Measurements from ENCODE around the gene ZBTB18.

ZBTB18 gene

DNA sequence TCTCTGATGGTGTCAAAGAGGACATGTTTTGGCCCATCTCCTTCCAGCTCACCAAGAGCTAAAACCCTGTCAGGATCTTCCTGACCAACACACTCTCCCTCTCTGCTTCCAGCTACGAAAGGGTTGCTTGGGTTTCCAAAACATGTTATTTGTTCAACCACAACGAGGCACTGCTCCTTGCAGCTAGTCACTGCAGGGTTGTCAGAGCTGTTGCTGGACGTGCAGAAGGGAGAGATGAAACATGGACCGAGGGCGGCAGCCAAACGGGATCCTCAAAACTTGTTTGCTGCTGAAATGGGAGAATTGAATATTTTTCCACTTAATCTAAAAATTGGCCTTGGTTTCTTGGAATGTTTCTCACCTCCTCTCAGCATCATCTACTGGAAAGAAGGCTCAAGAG, 12.4 kb downstream of the ZBTB18 start:
- Histone ChIP-seq H3K27me3 (ENCODE audit: control insufficient read depth in 1 of 2, insufficient read depth in 2 of 2, low read length in 2 of 2) (peaks cover 0 to 2% of the 10 kb centered on the region in 2 donors), H3K27ac (ENCODE audit: low read length) (no peak overlapping the region)

DNA sequence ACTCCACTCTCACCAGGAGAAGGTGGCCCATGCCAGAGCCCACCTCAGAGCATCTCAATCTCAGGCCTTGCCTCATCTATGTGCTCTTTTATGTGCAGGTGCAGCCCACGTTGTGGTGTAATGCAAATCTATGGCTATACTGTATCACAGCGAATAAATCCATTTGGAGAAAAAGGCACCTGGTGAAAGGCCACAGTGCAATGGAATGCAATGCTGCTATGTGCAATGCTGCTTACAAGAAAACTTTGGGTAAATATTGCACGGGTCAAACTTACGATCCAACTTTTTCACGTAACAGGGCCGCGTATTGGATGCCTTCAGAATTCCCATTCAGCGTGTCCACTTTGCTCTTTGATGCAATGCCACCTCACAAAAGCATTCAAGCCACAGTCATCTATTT, 13.5 kb downstream of the ZBTB18 start:
- Histone ChIP-seq H3K9me3 (ENCODE audit: control insufficient read depth in 2 of 2, low read length in 2 of 2) (no peaks in the 10 kb centered on the region), H3K27me3 (ENCODE audit: control insufficient read depth in 1 of 2, insufficient read depth in 2 of 2, low read length in 2 of 2) (peaks cover 0 to 2% of the 10 kb centered on the region in 2 donors), H3K36me3 (ENCODE audit: control insufficient read depth in 2 of 2, insufficient read depth in 2 of 2, low read length in 2 of 2) (no peaks in the 10 kb centered on the region), H3K9ac (ENCODE audit: low read length in 2 of 2) (no peak overlapping the region), H3K27ac (ENCODE audit: low read length) (no peak overlapping the region), H3K4me3 (ENCODE audit: low read length in 2 of 2) (no peak overlapping the region), H3K4me1 (ENCODE audit: control insufficient read depth, insufficient read depth, low read length) (no peaks in the 10 kb centered on the region)

More for the DNA sequence above, 12.4 kb downstream of the ZBTB18 start:
- H3K4me3 ChIP-seq (ENCODE audit: low read length in 2 of 2) = no peak overlapping the region
- no peaks in the 10 kb centered on the region for H3K4me1 ChIP-seq (ENCODE audit: control insufficient read depth, insufficient read depth, low read length)
- no peaks in the 10 kb centered on the region for H3K36me3 ChIP-seq (ENCODE audit: control insufficient read depth in 2 of 2, insufficient read depth in 2 of 2, low read length in 2 of 2)
- H3K9ac ChIP-seq (ENCODE audit: low read length in 2 of 2) = no peak overlapping the region
- no peaks in the 10 kb centered on the region for H3K9me3 ChIP-seq (ENCODE audit: control insufficient read depth in 2 of 2, low read length in 2 of 2)

DNA sequence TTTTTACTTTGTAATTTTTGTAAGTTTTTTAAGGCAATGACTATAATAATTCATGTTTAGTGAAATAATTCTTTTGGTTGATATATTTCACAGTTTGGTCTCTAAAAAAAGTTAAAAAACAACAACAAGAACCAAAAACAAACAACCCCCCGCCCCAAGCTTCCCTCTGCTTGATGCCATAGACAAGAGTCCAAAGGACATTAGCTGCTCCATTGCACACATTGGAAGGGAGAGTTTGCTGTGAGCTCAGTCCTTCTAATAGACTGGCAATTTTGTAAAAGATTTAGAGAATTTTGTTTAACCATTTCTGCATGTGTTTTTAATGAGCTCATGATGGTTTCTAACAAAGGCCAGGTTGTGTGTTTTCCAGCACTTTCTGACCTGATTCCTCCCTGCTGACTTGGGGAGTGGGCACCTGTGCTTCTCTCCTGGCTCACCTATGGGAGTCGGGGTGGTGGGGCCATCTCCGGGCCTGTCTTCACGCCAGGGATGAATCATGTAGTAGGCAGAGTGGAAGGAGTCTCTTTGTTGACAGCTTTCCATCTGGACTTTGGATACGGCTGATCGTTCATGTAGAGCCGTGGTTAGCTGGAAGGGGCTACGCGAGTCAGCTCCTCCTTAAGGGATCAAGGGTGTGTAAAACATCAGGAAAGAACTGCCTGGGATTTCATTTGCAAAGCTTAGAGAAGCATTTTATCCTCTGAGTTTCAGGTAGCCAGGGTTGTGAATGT, 14.1 kb downstream of the ZBTB18 start:
- H3K9ac ChIP-seq (ENCODE audit: low read length in 2 of 2) = no peak overlapping the region
- no peaks in the 10 kb centered on the region for H3K9me3 ChIP-seq (ENCODE audit: control insufficient read depth in 2 of 2, low read length in 2 of 2)
- H3K36me3 ChIP-seq (ENCODE audit: control insufficient read depth in 2 of 2, insufficient read depth in 2 of 2, low read length in 2 of 2) = no peaks in the 10 kb centered on the region
- no peak overlapping the region for H3K27ac ChIP-seq (ENCODE audit: low read length)
- H3K27me3 ChIP-seq (ENCODE audit: control insufficient read depth in 1 of 2, insufficient read depth in 2 of 2, low read length in 2 of 2) = peaks cover 0 to 2% of the 10 kb centered on the region in 2 donors
- H3K4me1 ChIP-seq (ENCODE audit: control insufficient read depth, insufficient read depth, low read length) = no peaks in the 10 kb centered on the region
- H3K4me3 ChIP-seq (ENCODE audit: low read length in 2 of 2) = no peak overlapping the region

DNA sequence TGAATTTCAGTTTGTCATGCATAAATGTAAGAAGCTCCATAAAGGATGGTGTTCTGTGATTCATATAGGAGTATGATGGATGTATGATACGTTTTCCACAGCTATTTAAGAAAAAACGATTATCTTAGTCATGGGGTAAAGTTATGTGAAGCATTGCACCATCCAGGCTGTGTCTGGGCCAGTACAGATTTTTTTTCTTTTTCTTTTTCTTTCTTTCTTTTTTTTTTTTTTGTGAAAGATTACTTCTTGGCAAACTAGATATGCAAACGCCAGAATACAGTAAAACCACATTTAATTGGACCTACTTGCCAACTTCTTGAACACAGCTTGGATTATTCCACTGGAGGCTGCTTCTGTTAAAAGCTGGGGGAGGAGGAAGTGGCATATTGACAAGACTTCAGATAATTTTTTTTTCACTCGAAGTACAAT, 14.9 kb downstream of the ZBTB18 start:
- Histone ChIP-seq H3K9me3 (ENCODE audit: control insufficient read depth in 2 of 2, low read length in 2 of 2) (no peaks in the 10 kb centered on the region), H3K27ac (ENCODE audit: low read length) (no peak overlapping the region), H3K36me3 (ENCODE audit: control insufficient read depth in 2 of 2, insufficient read depth in 2 of 2, low read length in 2 of 2) (no peaks in the 10 kb centered on the region), H3K4me3 (ENCODE audit: low read length in 2 of 2) (no peak overlapping the region), H3K9ac (ENCODE audit: low read length in 2 of 2) (no peak overlapping the region), H3K4me1 (ENCODE audit: control insufficient read depth, insufficient read depth, low read length) (no peaks in the 10 kb centered on the region), H3K27me3 (ENCODE audit: control insufficient read depth in 1 of 2, insufficient read depth in 2 of 2, low read length in 2 of 2) (peaks cover 0 to 2% of the 10 kb centered on the region in 2 donors)

DNA sequence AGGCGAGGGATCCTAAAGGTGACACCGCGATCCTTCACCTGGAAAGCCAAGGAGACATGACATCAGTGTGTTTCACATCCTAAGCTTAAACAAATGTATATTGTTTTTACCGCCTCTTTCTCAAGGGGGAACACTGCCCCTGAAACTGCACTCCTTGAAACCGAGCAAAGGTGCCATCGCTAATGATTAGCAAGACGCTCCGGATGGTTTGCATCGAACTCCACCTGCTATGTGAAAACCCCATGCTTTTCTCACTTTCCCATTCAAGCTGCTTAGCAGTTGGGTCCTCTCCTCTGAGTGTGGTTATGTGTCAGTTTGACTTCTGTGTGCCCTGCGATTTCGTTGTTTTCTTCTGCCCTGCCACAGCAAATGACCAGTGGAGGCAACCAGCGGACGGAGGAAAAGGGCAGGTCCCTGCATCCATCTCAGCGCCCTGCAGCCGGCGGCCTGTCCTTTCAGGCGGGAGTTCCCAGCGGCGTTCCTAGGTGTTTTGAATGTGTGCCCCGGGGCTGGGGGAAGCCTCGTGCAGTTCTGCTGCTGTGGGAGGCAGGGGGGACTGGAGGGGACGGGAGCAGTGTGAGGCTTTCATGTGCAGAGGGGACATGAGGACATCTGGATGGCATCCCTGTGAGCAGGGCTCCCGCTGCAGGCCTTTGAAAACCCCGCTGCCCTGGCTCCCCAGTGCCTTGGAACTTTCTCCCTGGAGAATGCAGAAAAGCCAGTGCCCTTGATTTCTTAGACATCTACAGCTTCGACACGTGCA, 16.1 kb downstream of the ZBTB18 start:
- no peaks in the 10 kb centered on the region for H3K36me3 ChIP-seq (ENCODE audit: control insufficient read depth in 2 of 2, insufficient read depth in 2 of 2, low read length in 2 of 2)
- H3K27me3 ChIP-seq (ENCODE audit: control insufficient read depth in 1 of 2, insufficient read depth in 2 of 2, low read length in 2 of 2) = peaks cover 0 to 2% of the 10 kb centered on the region in 2 donors
- H3K9me3 ChIP-seq (ENCODE audit: control insufficient read depth in 2 of 2, low read length in 2 of 2) = no peaks in the 10 kb centered on the region
- H3K27ac ChIP-seq (ENCODE audit: low read length) = no peak overlapping the region
- H3K4me1 ChIP-seq (ENCODE audit: control insufficient read depth, insufficient read depth, low read length) = no peaks in the 10 kb centered on the region
- H3K9ac ChIP-seq (ENCODE audit: low read length in 2 of 2) = no peak overlapping the region
- no peak overlapping the region for H3K4me3 ChIP-seq (ENCODE audit: low read length in 2 of 2)

DNA sequence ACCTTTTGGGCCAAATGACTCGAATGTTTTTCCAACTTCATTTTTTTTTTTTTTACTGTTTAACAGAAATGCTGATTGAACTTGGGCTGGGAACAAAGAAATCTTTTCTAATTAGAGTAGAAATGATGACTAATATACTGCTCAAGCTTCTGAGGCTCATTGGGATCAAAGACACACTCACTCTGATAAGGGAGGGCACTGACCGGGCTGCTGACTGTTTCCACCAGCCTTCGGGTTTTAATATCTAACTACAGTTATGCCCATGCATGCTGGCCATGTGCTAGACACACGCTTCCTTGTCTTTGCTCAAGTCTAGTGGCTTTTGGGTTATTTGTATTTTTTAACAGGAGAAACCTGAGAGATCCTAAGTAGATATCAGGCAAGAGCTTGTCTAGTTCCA, 16.8 kb downstream of the ZBTB18 start:
- H3K27ac ChIP-seq (ENCODE audit: low read length) = no peak overlapping the region
- no peaks in the 10 kb centered on the region for H3K9me3 ChIP-seq (ENCODE audit: control insufficient read depth in 2 of 2, low read length in 2 of 2)
- no peak overlapping the region for H3K4me3 ChIP-seq (ENCODE audit: low read length in 2 of 2)
- no peaks in the 10 kb centered on the region for H3K4me1 ChIP-seq (ENCODE audit: control insufficient read depth, insufficient read depth, low read length)
- no peaks in the 10 kb centered on the region for H3K36me3 ChIP-seq (ENCODE audit: control insufficient read depth in 2 of 2, insufficient read depth in 2 of 2, low read length in 2 of 2)
- peaks cover 0 to 2% of the 10 kb centered on the region in 2 donors for H3K27me3 ChIP-seq (ENCODE audit: control insufficient read depth in 1 of 2, insufficient read depth in 2 of 2, low read length in 2 of 2)
- no peak overlapping the region for H3K9ac ChIP-seq (ENCODE audit: low read length in 2 of 2)

DNA sequence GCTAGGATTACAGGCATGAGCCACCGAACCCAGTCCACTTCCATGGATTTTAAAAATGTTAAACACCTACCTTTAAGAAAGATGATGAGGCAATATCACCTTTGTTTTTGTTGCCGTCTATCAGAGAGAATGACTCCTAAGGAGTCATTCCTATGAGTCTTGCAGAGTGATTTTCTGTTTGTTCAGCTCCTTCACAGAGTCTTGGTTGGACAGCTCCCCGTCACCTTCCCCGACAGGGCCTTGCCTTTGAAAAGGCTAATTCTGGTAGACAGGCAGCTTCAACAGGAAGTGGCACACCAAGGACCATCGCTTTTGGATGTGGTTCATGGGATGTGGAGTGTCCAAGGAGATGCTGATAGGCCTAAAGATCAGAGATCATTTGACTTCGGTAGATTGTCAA, 17.5 kb downstream of the ZBTB18 start:
- no peaks in the 10 kb centered on the region for H3K9me3 ChIP-seq (ENCODE audit: control insufficient read depth in 2 of 2, low read length in 2 of 2)
- H3K27ac ChIP-seq (ENCODE audit: low read length) = no peak overlapping the region
- peaks cover 0 to 2% of the 10 kb centered on the region in 2 donors for H3K27me3 ChIP-seq (ENCODE audit: control insufficient read depth in 1 of 2, insufficient read depth in 2 of 2, low read length in 2 of 2)
- no peak overlapping the region for H3K9ac ChIP-seq (ENCODE audit: low read length in 2 of 2)
- no peaks in the 10 kb centered on the region for H3K36me3 ChIP-seq (ENCODE audit: control insufficient read depth in 2 of 2, insufficient read depth in 2 of 2, low read length in 2 of 2)
- H3K4me3 ChIP-seq (ENCODE audit: low read length in 2 of 2) = no peak overlapping the region
- H3K4me1 ChIP-seq (ENCODE audit: control insufficient read depth, insufficient read depth, low read length) = no peaks in the 10 kb centered on the region

DNA sequence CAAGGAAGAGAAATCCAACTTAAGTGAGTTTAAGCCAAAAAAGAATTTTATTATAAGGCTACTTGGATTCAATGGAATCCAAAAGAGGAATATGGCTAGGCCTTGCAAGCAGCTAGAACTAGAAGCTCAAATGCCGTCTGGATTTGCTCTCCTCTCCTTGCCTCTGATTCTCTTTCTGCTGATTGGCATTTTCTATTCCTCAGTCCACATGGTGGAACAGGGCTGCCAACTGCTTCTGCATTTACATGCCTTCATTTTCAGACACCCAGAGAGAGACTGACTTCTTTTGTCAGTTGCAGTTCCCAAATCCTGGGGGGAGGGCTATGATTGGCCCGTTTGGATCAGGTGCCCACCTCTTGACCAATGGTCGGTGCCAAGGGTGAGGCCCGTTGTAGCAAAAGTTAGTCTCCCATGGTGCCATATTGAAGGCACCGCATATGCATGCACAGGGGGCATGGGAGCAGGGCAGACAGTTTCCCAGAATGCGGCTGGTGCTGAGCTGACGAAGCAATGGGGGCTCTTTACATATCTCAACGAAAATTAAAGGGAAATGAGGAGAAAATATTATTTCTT, 18.3 kb downstream of the ZBTB18 start:
- Histone ChIP-seq H3K9me3 (ENCODE audit: control insufficient read depth in 2 of 2, low read length in 2 of 2) (no peaks in the 10 kb centered on the region), H3K4me3 (ENCODE audit: low read length in 2 of 2) (no peak overlapping the region), H3K36me3 (ENCODE audit: control insufficient read depth in 2 of 2, insufficient read depth in 2 of 2, low read length in 2 of 2) (no peaks in the 10 kb centered on the region), H3K9ac (ENCODE audit: low read length in 2 of 2) (no peak overlapping the region), H3K27ac (ENCODE audit: low read length) (no peak overlapping the region), H3K27me3 (ENCODE audit: control insufficient read depth in 1 of 2, insufficient read depth in 2 of 2, low read length in 2 of 2) (peaks cover 0 to 2% of the 10 kb centered on the region in 2 donors), H3K4me1 (ENCODE audit: control insufficient read depth, insufficient read depth, low read length) (no peaks in the 10 kb centered on the region)

DNA sequence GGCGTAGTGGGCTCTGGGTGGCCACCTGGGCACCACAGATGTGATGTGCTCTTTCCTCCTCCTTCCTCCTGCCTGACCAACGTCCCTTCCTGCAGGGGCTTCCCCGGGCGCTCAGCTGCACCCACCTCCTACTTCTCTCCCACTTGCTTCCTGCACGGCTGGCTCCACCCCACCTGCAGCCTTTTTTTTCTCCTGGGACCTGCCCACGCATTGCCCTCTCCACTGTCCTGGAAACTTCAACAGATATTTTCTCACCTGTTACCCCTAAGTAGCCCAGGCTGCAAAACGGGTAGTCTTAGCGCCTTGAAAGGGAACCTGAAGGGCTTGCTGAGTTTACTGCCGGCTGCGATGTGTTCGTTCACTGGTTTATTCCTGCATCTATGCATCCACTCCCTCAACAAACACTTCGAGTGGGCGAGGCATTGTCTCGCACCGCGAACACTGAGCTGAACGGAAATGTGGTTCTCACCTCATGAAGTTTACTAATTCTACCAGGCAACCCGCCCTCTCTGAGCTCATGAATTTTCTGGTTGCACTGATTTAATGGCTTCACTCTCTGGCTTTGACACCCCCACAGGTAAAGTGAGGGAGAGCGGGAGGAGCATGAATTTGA, 23.6 kb downstream of the ZBTB18 start:
- Histone ChIP-seq H3K9ac (ENCODE audit: low read length in 2 of 2) (no peak overlapping the region), H3K27me3 (ENCODE audit: control insufficient read depth in 1 of 2, insufficient read depth in 2 of 2, low read length in 2 of 2) (peaks cover 4 to 5% of the 10 kb centered on the region in 2 donors), H3K9me3 (ENCODE audit: control insufficient read depth in 2 of 2, low read length in 2 of 2) (no peaks in the 10 kb centered on the region), H3K4me1 (ENCODE audit: control insufficient read depth, insufficient read depth, low read length) (no peaks in the 10 kb centered on the region), H3K4me3 (ENCODE audit: low read length in 2 of 2) (no peak overlapping the region), H3K27ac (ENCODE audit: low read length) (no peak overlapping the region), H3K36me3 (ENCODE audit: control insufficient read depth in 2 of 2, insufficient read depth in 2 of 2, low read length in 2 of 2) (no peaks in the 10 kb centered on the region)

DNA sequence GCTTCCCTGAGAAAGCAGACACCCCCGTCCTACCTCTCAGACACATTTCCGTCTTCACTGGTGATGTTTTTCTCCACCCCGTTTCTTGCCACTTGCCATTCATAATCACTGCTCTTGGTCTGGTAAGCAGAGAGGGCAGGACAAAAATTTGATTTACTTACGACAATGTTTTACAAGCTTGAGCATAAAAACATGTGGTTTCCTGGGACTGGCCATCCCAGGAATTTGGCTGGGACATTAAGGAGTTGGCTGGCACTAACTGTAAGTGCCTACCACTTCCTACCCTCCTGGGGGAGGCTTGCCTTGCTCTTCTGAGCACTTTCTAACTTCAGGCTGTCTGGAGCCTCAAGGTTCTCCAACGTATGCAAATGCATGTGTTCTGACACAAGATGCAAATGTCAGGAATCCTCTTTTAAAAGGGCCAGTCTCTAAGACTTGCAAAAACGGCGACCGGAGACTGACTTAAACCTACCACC, 24.2 kb downstream of the ZBTB18 start:
- peaks cover 4 to 5% of the 10 kb centered on the region in 2 donors for H3K27me3 ChIP-seq (ENCODE audit: control insufficient read depth in 1 of 2, insufficient read depth in 2 of 2, low read length in 2 of 2)
- H3K4me3 ChIP-seq (ENCODE audit: low read length in 2 of 2) = no peak overlapping the region
- H3K9me3 ChIP-seq (ENCODE audit: control insufficient read depth in 2 of 2, low read length in 2 of 2) = no peaks in the 10 kb centered on the region
- no peaks in the 10 kb centered on the region for H3K4me1 ChIP-seq (ENCODE audit: control insufficient read depth, insufficient read depth, low read length)
- H3K27ac ChIP-seq (ENCODE audit: low read length) = no peak overlapping the region
- no peaks in the 10 kb centered on the region for H3K36me3 ChIP-seq (ENCODE audit: control insufficient read depth in 2 of 2, insufficient read depth in 2 of 2, low read length in 2 of 2)
- no peak overlapping the region for H3K9ac ChIP-seq (ENCODE audit: low read length in 2 of 2)

Data from stomach smooth muscle (tissue), 2 donors.